ENCODE measurements around the gene EXOC6B.

EXOC6B gene

GRCh38 chr2:72757177-72757775 is 68.6 kb downstream of the EXOC6B start:
- TF ChIP-seq CTCF (IDR thresholded peaks at IDR 0.05; ENCODE audit: insufficient read depth, low read length, poor library complexity, severe bottlenecking) = no peak
- no peaks in the 10 kb centered on the region for H3K27me3 ChIP-seq (replicated peaks; ENCODE audit: control insufficient read depth, insufficient read depth, low read length)
- DNase-seq (ENCODE audit: extremely low read depth, insufficient read length) = no peak
- no peak overlapping the region for H3K4me3 ChIP-seq (replicated peaks; ENCODE audit: low read depth, low read length)
- H3K36me3 ChIP-seq (ENCODE audit: control insufficient read depth, insufficient read depth, low read length) = no peaks in the 10 kb centered on the region

- no peaks in the 10 kb centered on the region for H3K36me3 ChIP-seq (ENCODE audit: control insufficient read depth, insufficient read depth, low read length)
- no peak overlapping the region for H3K4me3 ChIP-seq (replicated peaks; ENCODE audit: low read depth, low read length)
- DNase-seq (ENCODE audit: extremely low read depth, insufficient read length) = no peak
- no peaks in the 10 kb centered on the region for H3K27me3 ChIP-seq (replicated peaks; ENCODE audit: control insufficient read depth, insufficient read depth, low read length)
- no peak for TF ChIP-seq CTCF (IDR thresholded peaks at IDR 0.05; ENCODE audit: insufficient read depth, low read length, poor library complexity, severe bottlenecking)
Observed at GRCh38 chr2:72755647-72756423, 70.0 kb downstream of the EXOC6B start.

- TF ChIP-seq CTCF (IDR thresholded peaks at IDR 0.05; ENCODE audit: insufficient read depth, low read length, poor library complexity, severe bottlenecking) = no peak
Observed at GRCh38 chr2:72754628-72755320, 71.1 kb downstream of the EXOC6B start.

GRCh38 chr2:72750977-72751639 is 74.7 kb downstream of the EXOC6B start:
- no peak for DNase-seq (ENCODE audit: extremely low read depth, insufficient read length)
- Histone ChIP-seq H3K27me3 (replicated peaks; ENCODE audit: control insufficient read depth, insufficient read depth, low read length) (no peaks in the 10 kb centered on the region), H3K4me3 (replicated peaks; ENCODE audit: low read depth, low read length) (no peak overlapping the region), H3K36me3 (ENCODE audit: control insufficient read depth, insufficient read depth, low read length) (no peaks in the 10 kb centered on the region)
- no peak for TF ChIP-seq CTCF (IDR thresholded peaks at IDR 0.05; ENCODE audit: insufficient read depth, low read length, poor library complexity, severe bottlenecking)

More at GRCh38 chr2:72754628-72755320, 71.1 kb downstream of the EXOC6B start:
- Histone ChIP-seq H3K4me3 (replicated peaks; ENCODE audit: low read depth, low read length) (no peak overlapping the region), H3K36me3 (ENCODE audit: control insufficient read depth, insufficient read depth, low read length) (no peaks in the 10 kb centered on the region), H3K27me3 (replicated peaks; ENCODE audit: control insufficient read depth, insufficient read depth, low read length) (no peaks in the 10 kb centered on the region)
- no peak for DNase-seq (ENCODE audit: extremely low read depth, insufficient read length)

GRCh38 chr2:72750466-72750865 is 75.4 kb downstream of the EXOC6B start:
- DNase-seq (ENCODE audit: extremely low read depth, insufficient read length) = no peak
- no peak overlapping the region for H3K4me3 ChIP-seq (replicated peaks; ENCODE audit: low read depth, low read length)
- no peak for TF ChIP-seq CTCF (IDR thresholded peaks at IDR 0.05; ENCODE audit: insufficient read depth, low read length, poor library complexity, severe bottlenecking)
- H3K36me3 ChIP-seq (ENCODE audit: control insufficient read depth, insufficient read depth, low read length) = no peaks in the 10 kb centered on the region
- H3K27me3 ChIP-seq (replicated peaks; ENCODE audit: control insufficient read depth, insufficient read depth, low read length) = no peaks in the 10 kb centered on the region
